ENCODE data around the gene C2orf92. TPM values are rescaled to one million over a fixed set of nuclear protein-coding genes. Genes with fewer than 3 reads are reported as not detected.

The C2orf92 gene
- total RNA-seq, 1 experiment from 2014 or later, result 11.2 TPM

- intact Hi-C loops (cut with micrococcal nuclease; ENCODE audit: unreplicated experiment), result loop anchor here (10.0 kb wide), 1 partner anchor 889 kb away; the partner anchor contains the start of genes COA5 and UNC50
- Histone ChIP-seq H3K36me3 (ENCODE audit: low read depth) (no peaks in the 10 kb centered on the region), H3K27ac (no peak overlapping the region), H3K79me2 (ENCODE audit: low read depth) (no peaks in the 10 kb centered on the region), H3K27me3 (ENCODE audit: insufficient read depth, low read depth) (peaks cover 15% of the 10 kb centered on the region; the same call in 1 of the 2 replicates), H3K4me2 (no peak overlapping the region), H3K9me2 (ENCODE audit: insufficient read depth) (no peaks in the 10 kb centered on the region), H2AFZ (no peak overlapping the region), H4K20me1 (ENCODE audit: insufficient read depth) (no peaks in the 10 kb centered on the region), H3F3A (ENCODE audit: insufficient read depth, low read depth) (no peaks in the 10 kb centered on the region), H3K4me1 (replicated peaks; ENCODE audit: insufficient read depth) (0 out of 2 replicates have a peak, but pooled peaks cover under 1% of the 10 kb centered on the region), H3K4me3 (no peak overlapping the region), H3K9me3 (ENCODE audit: insufficient read depth, low read depth) (no peaks in the 10 kb centered on the region)
- DNase-seq, result no peak
- no TSS peak for BruUV-seq (replicated peaks)
- no peak for TF ChIP-seq EZH2 (IDR thresholded peaks at IDR 0.05; ENCODE audit: low read depth)
- no peak for TF ChIP-seq CTCF (conservative IDR thresholded peaks at IDR 0.05)
- CTCF ChIA-PET, result no interaction called here
- POLR2A ChIA-PET (ENCODE audit: unreplicated experiment), result interaction anchor here (0.6 kb wide), 1 partner anchor 995 kb away, joined by 19 read pairs; no protein-coding TSS in a partner anchor
These were observed 46.6 kb downstream of the C2orf92 start for GRCh38 chr2:97715951-97716694.

- CTCF ChIA-PET, result interaction anchor here (0.6 to 0.7 kb wide), 2 partner anchors 31 to 910 kb away, joined by 4 read pairs; no protein-coding TSS in a partner anchor
These were observed 47.4 kb downstream of the C2orf92 start for GRCh38 chr2:97716695-97717612.

More at GRCh38 chr2:97716695-97717612, 47.4 kb downstream of the C2orf92 start:
- no peak for DNase-seq
- Histone ChIP-seq H3K4me2 (no peak overlapping the region), H2AFZ (no peak overlapping the region), H3F3A (ENCODE audit: insufficient read depth, low read depth) (no peaks in the 10 kb centered on the region), H3K9me2 (ENCODE audit: insufficient read depth) (no peaks in the 10 kb centered on the region), H3K27ac (no peak overlapping the region), H3K36me3 (ENCODE audit: low read depth) (no peaks in the 10 kb centered on the region), H3K4me1 (replicated peaks; ENCODE audit: insufficient read depth) (no peaks in the 10 kb centered on the region), H3K27me3 (ENCODE audit: insufficient read depth, low read depth) (peaks cover 15% of the 10 kb centered on the region; the same call in 1 of the 2 replicates), H3K79me2 (ENCODE audit: low read depth) (no peaks in the 10 kb centered on the region), H3K9me3 (ENCODE audit: insufficient read depth, low read depth) (no peaks in the 10 kb centered on the region), H4K20me1 (ENCODE audit: insufficient read depth) (no peaks in the 10 kb centered on the region), H3K4me3 (no peak overlapping the region)
- intact Hi-C loops (cut with micrococcal nuclease; ENCODE audit: unreplicated experiment), result loop anchor here (10.0 kb wide), 1 partner anchor 888 kb away; the partner anchor contains the start of genes COA5 and UNC50
- POLR2A ChIA-PET (ENCODE audit: unreplicated experiment), result no interaction called here
- no TSS peak for BruUV-seq (replicated peaks)
- TF ChIP-seq CTCF (conservative IDR thresholded peaks at IDR 0.05) (no peak), EZH2 (IDR thresholded peaks at IDR 0.05; ENCODE audit: low read depth) (no peak)
